Esophagus muscularis mucosa (tissue), 4 donors: Measurements from ENCODE around the gene RHEBL1. TPM values are rescaled to one million over a fixed set of nuclear protein-coding genes. Genes with fewer than 3 reads are reported as not detected.

ENCODE experiments used
- DNase-seq: peaks from one replicate; pipeline ENCODE4 v3.0.0-alpha.2; 2017; ENCODE audit errors: extremely low spot score
- H3K27ac ChIP-seq, 4 donors: fragments of 200-600 bp; sonication (generic); replicated peaks in 1 of 4; 1 replicate in 3 of 4; 2 replicates in 1 of 4; pipeline ENCODE4 v1.5.1; 2016 to 2019; ENCODE audit warnings: mild to moderate bottlenecking in 1 of 4
- H3K27me3 ChIP-seq, 4 donors: fragments of 200-600 bp; sonication (generic); one replicate each; pipeline versions ENCODE4 v1.5.1 to v1.6.0; 2016 to 2019
- H3K36me3 ChIP-seq, 4 donors: fragments of 200-600 bp; sonication (generic); one replicate each; pipeline ENCODE4 v1.5.1; 2016 to 2019
- H3K4me1 ChIP-seq, 4 donors: fragments of 200-600 bp; sonication (generic); one replicate each; pipeline ENCODE4 v1.5.1; 2016 to 2019
- H3K4me3 ChIP-seq, 4 donors: fragments of 200-600 bp; sonication (generic); 1 replicate in 2 of 4; 2 replicates in 2 of 4; pipeline ENCODE4 v1.5.1; 2016 to 2019; ENCODE audit warnings: mild to moderate bottlenecking in 4 of 4, moderate library complexity in 1 of 4
- H3K9me3 ChIP-seq, 4 donors: fragments of 200-600 bp; sonication (generic); 1 replicate in 3 of 4; 2 replicates in 1 of 4; pipeline ENCODE4 v1.5.1; 2016 to 2019
- CTCF ChIP-seq, 3 experiments: fragments of 200-600 bp in 2 of 3; fragments of 450-650 bp in 1 of 3; sonication (generic) in 2 of 3; IDR thresholded peaks; one replicate each; pipeline ENCODE4 v1.5.1; 2017 to 2019; ENCODE audit warnings: antibody characterized with exemption in 3 of 3, mild to moderate bottlenecking in 2 of 3, moderate library complexity in 1 of 3
- EP300 ChIP-seq: sonication (generic); formaldehyde crosslinking; IDR thresholded peaks from one replicate; pipeline ENCODE4 v1.6.1; 2017; ENCODE audit warnings: antibody characterized with exemption
- POLR2A ChIP-seq: fragments of 450-650 bp; IDR thresholded peaks from one replicate; pipeline ENCODE4 v1.6.1; 2017; ENCODE audit warnings: antibody characterized with exemption, moderate library complexity, mild to moderate bottlenecking, low read depth
- POLR2AphosphoS5 ChIP-seq, 2 donors: sonication (generic); formaldehyde crosslinking; IDR thresholded peaks; one replicate each; pipeline ENCODE4 v1.6.1; 2017; ENCODE audit warnings: antibody characterized with exemption in 2 of 2
- WGBS: methylation state at CpG from one replicate; pipeline ENCODE4 v1.1.5; 2018; 5-methylcytosine and 5-hydroxymethylcytosine counted together
- intact Hi-C: fragments of 100-400 bp; cut with DNase I; formaldehyde crosslinking; loops from one replicate; pipeline ENCODE4 v1.15.1; 2023
- total RNA-seq, 4 donors: library from RNA; depleted of rRNA; stranded (reverse); fragments of >200 nt; gene quantifications; one replicate each; pipeline versions ENCODE4 v1.1.0 to v1.2.1, GENCODE V29; 2016

Gene RHEBL1
- total RNA-seq, 4 donors from 2014 or later, result 0.40 to 0.97 TPM; not detected in 2

GRCh38 chr12:49027846-49028555 is 41.8 kb downstream of the RHEBL1 start:
- peaks cover 67 to 100% (median 94%) of the 10 kb centered on the region in 4 donors for H3K36me3 ChIP-seq
- no peak overlapping the region for H3K4me3 ChIP-seq
- 86% methylated on average over 8 of the region's 9 CpGs for WGBS
- no peaks in the 10 kb centered on the region for H3K27me3 ChIP-seq
- intact Hi-C loops, result no loop called here
- H3K27ac ChIP-seq, result no peak overlapping the region
- no peaks in the 10 kb centered on the region for H3K9me3 ChIP-seq
- DNase-seq, result no peak
- no peak for TF ChIP-seq CTCF (IDR thresholded peaks at IDR 0.05)
- no peak for TF ChIP-seq POLR2AphosphoS5 (IDR thresholded peaks at IDR 0.05)
- no peak for TF ChIP-seq POLR2A
- TF ChIP-seq EP300, result no peak
- peaks cover 0 to 22% (median 16%) of the 10 kb centered on the region in 4 donors for H3K4me1 ChIP-seq

GRCh38 chr12:49026678-49027480 is 42.9 kb downstream of the RHEBL1 start:
- H3K4me1 ChIP-seq, result peaks cover 0 to 11% (median 8%) of the 10 kb centered on the region in 4 donors
- H3K27ac ChIP-seq, result no peak overlapping the region
- intact Hi-C loops, result no loop called here
- WGBS, result 94% methylated on average over 22 of the region's 26 CpGs
- H3K27me3 ChIP-seq, result no peaks in the 10 kb centered on the region
- H3K4me3 ChIP-seq, result no peak overlapping the region
- DNase-seq, result no peak
- H3K36me3 ChIP-seq, result peaks cover 70 to 100% (median 94%) of the 10 kb centered on the region in 4 donors
- no peak for TF ChIP-seq POLR2A
- TF ChIP-seq POLR2AphosphoS5 (IDR thresholded peaks at IDR 0.05), result peak in 1 of 2 donors; percentile 24
- no peaks in the 10 kb centered on the region for H3K9me3 ChIP-seq

- H3K27ac ChIP-seq, result no peak overlapping the region
- no peak for TF ChIP-seq EP300
- no peak for TF ChIP-seq POLR2A
- no peak for TF ChIP-seq CTCF (IDR thresholded peaks at IDR 0.05)
- TF ChIP-seq POLR2AphosphoS5 (IDR thresholded peaks at IDR 0.05), result no peak
- no peak for DNase-seq
- WGBS, result 87% methylated on average over 20 of the region's 21 CpGs
- H3K27me3 ChIP-seq, result no peaks in the 10 kb centered on the region
- H3K4me3 ChIP-seq, result no peak overlapping the region
- intact Hi-C loops, result no loop called here
- peaks cover 0 to 5% (median 2%) of the 10 kb centered on the region in 4 donors for H3K4me1 ChIP-seq
- H3K9me3 ChIP-seq, result no peaks in the 10 kb centered on the region
- peaks cover 77 to 100% (median 94%) of the 10 kb centered on the region in 4 donors for H3K36me3 ChIP-seq
Observed at GRCh38 chr12:49026101-49026500, 43.7 kb downstream of the RHEBL1 start.

- Histone ChIP-seq H3K27me3 (no peaks in the 10 kb centered on the region), H3K9me3 (no peaks in the 10 kb centered on the region), H3K4me1 (no peaks in the 10 kb centered on the region), H3K4me3 (no peak overlapping the region), H3K27ac (no peak overlapping the region), H3K36me3 (peaks cover 81 to 100% (median 93%) of the 10 kb centered on the region in 4 donors)
- 90% methylated on average over 4 of the region's 4 CpGs for WGBS
- intact Hi-C loops, result no loop called here
- no peak for DNase-seq
- TF ChIP-seq EP300, result no peak
- TF ChIP-seq CTCF (IDR thresholded peaks at IDR 0.05), result no peak
- TF ChIP-seq POLR2A, result no peak
- TF ChIP-seq POLR2AphosphoS5 (IDR thresholded peaks at IDR 0.05), result no peak
Observed at GRCh38 chr12:49025463-49025862, 44.3 kb downstream of the RHEBL1 start.

GRCh38 chr12:49024543-49024942 is 45.2 kb downstream of the RHEBL1 start:
- H3K4me1 ChIP-seq, result peaks cover 0 to 7% (median 3%) of the 10 kb centered on the region in 4 donors
- H3K27ac ChIP-seq, result no peak overlapping the region
- H3K27me3 ChIP-seq, result no peaks in the 10 kb centered on the region
- TF ChIP-seq EP300 (no peak), POLR2AphosphoS5 (IDR thresholded peaks at IDR 0.05) (no peak), CTCF (IDR thresholded peaks at IDR 0.05) (no peak), POLR2A (no peak)
- H3K4me3 ChIP-seq, result no peak overlapping the region
- H3K9me3 ChIP-seq, result no peaks in the 10 kb centered on the region
- 88% methylated on average over 12 of the region's 12 CpGs for WGBS
- intact Hi-C loops, result no loop called here
- peaks cover 81 to 91% (median 90%) of the 10 kb centered on the region in 4 donors for H3K36me3 ChIP-seq
- no peak for DNase-seq
